VCaP (cell line): ENCODE results near the gene PRKCI.

ENCODE experiments used
- H3K27ac ChIP-seq: fragments of 450-650 bp; 2 replicates; pipeline ENCODE4 v1.5.1; 2017
- CTCF ChIP-seq: fragments of 450-650 bp; conservative IDR thresholded peaks from 2 replicates; pipeline ENCODE4 v1.5.1; 2017; ENCODE audit warnings: mild to moderate bottlenecking, moderate library complexity

The PRKCI gene

GRCh38 chr3:170353485-170353884 is 131.3 kb downstream of the PRKCI start:
- no peak for TF ChIP-seq CTCF
- H3K27ac ChIP-seq: no peak overlapping the region

- H3K27ac ChIP-seq: no peak overlapping the region
- TF ChIP-seq CTCF: no peak
These were observed 132.5 kb downstream of the PRKCI start for GRCh38 chr3:170354760-170355159.
